Stomach (tissue), 4 donors: ENCODE data around the gene ZNF654.

Experiments used
- CTCF ChIP-seq, 7 experiments: fragments of 450-650 bp in 4 of 7; fragments of 200-600 bp in 3 of 7; sonication (generic) in 3 of 7; IDR thresholded peaks; one replicate each; pipeline ENCODE4 v1.5.1; 2016 to 2019; ENCODE audit warnings: antibody characterized with exemption in 7 of 7, control low read depth in 2 of 7, mild to moderate bottlenecking in 1 of 7
- EP300 ChIP-seq: sonication (generic); formaldehyde crosslinking; IDR thresholded peaks from one replicate; pipeline ENCODE4 v1.6.1; 2017; ENCODE audit warnings: antibody characterized with exemption

DNA sequence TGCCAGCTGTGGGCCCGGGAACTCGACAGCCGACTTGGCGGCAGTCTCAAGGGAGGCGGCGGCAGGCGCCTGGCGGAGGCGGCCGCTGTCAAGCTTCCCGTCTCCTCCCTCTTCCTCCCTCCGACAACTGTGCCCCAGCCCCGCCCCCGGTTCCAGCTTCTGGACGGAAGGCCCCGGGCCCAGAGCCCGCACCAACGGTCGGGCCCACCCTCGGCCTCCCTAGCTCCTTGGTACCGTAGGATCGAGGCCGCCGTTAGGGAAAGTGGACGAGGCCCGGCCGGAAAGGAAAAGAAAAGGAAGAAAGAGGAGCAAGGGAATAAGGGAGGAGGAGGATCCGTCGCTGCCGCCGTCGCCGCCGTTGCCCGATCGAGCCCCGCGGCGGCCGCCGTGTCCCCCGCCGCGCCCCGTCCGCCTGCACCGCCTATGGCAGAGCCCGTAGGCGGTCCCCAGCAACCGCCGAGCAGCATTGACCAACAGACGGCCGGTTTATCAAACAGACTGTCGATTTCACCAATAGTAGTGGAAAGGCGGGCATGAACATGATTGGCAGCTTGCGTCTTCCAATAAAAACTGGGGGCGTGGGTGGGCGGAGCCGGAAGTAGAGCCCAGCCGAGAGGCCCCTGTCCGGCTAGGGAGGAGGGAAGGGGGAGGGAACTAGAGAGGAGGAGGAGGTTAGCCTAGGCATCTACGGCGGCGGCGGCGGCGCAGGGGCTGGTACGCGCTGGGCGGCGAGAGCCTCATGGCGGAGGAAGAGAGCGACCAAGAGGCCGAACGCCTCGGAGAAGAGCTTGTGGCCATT is at the start of gene ZNF654, which contains the start of gene CGGBP1:
- TF ChIP-seq EP300, result no peak
- TF ChIP-seq CTCF (IDR thresholded peaks at IDR 0.05), result no peak
